Cortex of kidney (tissue), 1 donor: ENCODE results near the gene SCNN1A.

Experiments
- DNase-seq: peaks from one replicate; lab custom pipeline; 2025; lab: John Stamatoyannopoulos, UW

SCNN1A gene

DNA sequence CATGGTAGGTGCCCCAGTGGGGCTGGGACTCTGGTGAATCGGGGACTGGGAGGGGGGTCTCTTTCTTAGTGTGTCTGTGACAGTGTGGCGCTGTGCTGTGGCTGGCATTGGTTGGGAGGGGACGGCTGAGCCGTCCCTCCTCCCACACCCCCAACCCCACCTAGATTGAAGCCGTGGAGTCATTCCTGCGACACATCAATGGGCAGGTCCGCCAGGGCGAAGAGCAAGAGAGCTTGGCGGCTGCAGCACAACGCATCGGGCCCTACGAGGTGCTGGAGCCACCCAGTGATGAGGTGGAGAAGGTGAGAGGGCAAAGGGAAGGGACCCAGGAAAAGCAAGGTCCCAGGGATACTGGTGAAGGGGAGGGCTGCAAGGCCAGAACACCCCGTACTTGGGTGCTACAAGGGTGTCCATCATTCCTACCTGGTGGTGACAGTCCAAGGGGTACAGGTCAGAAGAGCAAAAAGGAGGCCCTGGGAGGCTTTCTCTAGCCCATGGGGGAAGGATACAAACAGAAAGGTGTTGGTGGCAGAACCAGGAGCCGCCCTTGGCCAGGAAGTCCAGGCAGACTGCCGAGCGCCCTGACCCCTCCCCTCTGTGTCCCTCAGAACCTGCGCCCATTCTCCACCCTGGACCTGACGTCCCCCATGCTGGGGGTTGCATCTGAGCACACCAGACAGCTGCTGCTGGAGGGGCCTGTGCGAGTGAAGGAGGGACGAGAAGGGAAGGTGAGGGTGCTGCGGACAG, 57.5 kb downstream of the SCNN1A start:
- no peak for DNase-seq

DNA sequence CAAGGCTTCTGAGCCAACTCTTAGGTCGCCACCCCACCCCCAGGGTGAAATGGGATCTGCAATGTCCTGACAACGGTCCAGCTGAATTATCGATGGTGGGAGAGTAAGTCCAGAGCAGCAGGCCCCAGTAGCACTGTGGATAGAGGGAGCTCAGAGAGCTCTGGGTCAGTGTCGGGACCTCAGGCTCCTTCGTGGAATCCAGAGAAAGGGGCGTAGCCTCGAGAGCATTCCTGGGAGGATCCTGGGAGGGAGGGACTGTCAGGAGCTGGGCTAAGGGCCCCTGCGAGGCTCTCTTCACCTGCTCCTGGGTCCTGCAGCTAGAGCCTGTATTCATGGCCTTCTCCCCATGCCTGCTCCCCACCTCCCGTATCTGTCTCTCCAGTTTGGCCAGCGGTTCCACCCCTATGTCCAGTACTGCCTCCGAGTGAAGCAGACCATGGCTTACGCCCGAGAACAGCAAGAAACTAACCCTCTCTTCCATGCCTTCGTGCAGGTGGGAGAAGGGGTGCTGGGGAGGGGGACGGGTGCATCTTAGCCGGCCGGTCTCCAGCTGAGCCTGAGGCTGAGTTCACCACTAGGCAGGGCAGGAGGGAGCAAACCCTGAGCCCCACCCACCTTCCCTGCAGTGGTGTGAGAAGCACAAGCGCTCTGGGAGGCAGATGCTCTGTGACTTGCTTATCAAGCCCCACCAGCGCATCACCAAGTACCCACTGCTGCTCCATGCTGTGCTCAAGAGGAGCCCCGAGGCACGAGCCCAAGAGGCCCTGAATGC, 58.3 kb downstream of the SCNN1A start:
- DNase-seq: no peak

DNA sequence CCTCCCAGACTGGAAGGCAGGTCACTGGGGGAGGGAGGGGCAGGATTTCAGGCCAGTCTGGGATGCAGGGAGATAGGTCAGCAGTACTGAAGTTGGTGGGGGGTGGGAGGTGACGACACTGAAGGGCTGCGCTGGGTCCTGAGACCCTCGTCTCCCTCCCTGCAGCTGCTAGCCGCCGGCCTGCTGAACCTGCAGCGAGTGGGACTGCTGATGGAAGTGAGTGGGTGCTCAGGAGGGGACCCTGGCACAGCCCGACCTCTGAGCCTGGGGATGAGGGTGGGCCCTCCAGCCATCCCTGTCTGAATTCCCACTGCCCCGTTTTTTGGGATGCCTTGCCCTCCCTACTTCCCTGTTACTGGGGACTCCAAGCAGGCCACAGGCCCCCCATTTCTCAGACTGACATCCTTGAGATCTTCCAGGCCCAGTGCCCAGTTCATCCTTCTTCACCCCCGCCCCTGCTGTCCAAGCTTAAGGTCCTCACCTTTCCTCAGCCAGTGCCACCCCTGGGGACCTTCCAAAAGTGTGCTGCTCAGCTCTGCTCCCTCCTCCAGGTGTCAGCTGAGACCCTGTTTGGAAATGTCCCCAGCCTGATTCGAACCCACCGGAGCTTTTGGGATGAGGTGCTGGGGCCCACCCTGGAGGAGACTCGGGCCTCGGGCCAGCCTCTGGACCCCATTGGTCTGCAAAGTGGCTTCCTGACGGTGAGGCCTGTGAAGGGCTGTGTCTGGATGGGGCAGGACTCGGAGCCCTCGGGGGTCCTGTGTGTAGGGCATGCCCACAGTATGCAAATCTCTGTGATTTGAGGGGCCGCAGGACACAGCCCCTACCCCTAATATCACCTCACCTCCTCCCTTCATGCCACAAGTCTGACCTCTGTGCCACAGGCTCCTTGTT, 59.4 kb downstream of the SCNN1A start:
- no peak for DNase-seq

- DNase-seq: no peak
These were observed 60.2 kb downstream of the SCNN1A start for GRCh38 chr12:6315184-6315583.

- no peak for DNase-seq
These were observed 60.6 kb downstream of the SCNN1A start for GRCh38 chr12:6314776-6315175.

- no peak for DNase-seq
These were observed 61.9 kb downstream of the SCNN1A start for GRCh38 chr12:6313326-6313940.

- DNase-seq: no peak
These were observed 62.6 kb downstream of the SCNN1A start for GRCh38 chr12:6312529-6313325.

DNA sequence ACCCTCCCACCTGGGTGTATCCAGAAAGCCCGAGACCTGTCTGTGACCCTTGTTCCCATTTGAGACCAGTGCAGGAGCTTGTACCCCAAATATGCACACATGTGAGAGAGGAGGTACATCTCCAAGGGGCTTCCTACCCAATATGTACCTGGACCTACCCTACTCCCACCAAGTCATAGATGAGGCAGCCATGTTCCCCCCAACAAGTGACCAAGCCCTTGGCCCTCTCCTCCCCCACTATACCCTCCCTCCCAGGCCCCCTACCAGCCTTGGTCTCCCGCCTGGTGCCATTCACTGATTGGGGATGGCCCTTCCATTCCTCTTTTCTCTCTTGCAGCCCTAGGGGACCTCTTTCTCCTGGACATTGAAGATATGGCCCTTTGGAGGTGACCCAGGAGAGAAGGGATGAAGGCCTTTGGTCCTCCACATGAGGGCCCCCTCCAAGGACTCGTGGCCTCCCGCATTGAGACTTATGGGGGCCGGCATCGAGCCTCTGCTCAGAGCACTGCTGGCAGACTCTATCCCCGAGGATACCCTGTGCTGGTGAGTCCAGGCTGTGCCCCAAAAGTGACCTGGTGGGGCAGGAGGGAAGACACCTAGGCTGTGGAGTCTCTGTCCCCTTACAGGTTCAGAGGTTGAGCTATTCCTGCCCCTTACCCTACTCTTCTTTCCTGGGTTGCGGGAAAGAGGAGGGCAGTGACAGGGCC, 63.4 kb downstream of the SCNN1A start:
- no peak for DNase-seq

GRCh38 chr12:6310771-6311610, 64.4 kb downstream of the SCNN1A start:
- DNase-seq: no peak

DNA sequence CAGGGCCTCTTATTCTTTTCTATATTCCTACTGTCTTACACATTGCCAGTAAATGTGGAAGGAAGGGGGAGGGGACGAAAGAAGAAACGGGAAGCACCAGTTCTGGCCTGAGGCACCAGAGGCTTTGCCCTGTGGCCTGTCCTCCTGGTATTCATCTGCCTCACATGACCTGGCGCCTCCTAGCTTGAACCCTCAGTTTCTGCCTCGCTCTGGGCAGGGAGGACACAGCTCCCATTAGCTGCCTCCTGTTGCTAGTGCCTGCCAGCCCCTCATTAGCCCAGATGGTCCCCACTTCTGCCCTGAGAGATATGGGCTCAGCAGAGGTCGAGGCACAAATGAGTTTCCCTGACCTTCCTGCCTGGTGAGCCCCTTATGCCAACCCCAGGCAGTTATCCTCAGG, 67.8 kb downstream of the SCNN1A start:
- no peak for DNase-seq

DNA sequence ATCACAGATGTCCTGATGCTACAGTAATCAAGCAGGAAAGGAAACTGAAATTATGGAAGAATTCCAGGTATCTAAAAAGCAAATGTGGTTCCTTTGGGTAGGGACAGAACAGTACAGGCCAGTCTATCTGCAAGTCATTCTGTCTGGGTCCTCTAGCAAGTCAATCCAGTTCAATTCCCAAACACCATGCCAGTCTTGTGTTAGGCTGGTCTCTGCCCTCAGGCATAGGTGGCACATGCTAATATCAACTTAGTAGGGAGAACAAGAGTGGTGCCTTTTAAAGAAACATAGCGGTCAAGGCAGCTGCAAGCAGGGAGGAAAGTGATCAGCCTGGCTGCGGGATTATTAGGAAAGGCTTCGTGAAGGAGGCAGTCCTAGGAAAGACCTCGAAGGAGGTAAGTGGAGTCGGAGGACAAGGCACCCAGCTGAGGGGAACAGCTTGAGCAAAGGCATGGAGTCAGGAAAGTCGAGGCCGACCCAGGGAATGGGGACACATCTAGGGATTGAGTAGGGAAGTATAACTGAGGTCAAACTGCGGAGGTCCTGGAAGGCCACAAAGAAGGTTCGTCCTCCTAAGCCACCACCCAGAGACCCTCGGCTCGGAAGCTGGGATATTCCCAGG, 68.7 kb downstream of the SCNN1A start:
- DNase-seq: no peak

- no peak for DNase-seq
These were observed 69.2 kb downstream of the SCNN1A start for GRCh38 chr12:6306151-6306550.

DNA sequence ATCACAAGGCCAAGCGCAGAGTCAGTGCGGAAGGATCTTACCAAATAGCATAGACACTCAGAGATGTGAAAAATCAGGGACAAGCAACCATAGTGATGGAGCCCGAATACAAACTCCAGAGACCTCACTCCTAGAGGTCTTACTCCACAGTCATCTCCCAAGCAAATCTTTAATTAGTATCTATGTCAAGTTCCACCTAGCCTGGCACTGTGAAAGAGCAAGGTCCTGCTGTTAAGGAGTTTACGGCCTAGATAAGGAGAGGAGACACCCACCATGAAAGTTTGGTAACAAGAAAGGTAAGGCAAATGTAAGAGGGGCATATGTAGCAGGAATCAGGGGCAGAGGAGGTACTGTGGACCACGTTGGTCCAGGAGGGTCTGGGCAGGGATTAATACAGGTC, 72.3 kb downstream of the SCNN1A start:
- no peak for DNase-seq

DNA sequence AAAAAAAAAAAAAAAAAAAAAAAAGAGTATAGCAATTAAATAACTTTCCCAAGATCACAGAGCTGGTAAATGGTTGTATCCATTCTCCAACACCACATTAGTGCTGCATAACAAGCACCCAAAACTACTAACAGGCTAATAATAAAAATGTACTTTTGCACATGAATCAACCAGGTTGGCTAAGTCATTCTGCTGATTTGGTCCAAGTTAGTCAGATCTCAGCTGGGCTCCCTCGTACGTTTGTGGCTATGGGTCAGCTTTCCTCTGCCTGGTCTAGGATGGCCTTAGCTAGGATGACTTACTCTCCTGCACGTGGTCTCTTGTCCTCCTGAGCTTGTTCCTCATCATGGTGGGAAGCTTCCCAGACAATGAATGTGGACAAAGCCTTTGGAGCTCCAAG, 72.7 kb downstream of the SCNN1A start:
- DNase-seq: no peak

- no peak for DNase-seq
These were observed 73.6 kb downstream of the SCNN1A start for GRCh38 chr12:6301721-6302120.

DNA sequence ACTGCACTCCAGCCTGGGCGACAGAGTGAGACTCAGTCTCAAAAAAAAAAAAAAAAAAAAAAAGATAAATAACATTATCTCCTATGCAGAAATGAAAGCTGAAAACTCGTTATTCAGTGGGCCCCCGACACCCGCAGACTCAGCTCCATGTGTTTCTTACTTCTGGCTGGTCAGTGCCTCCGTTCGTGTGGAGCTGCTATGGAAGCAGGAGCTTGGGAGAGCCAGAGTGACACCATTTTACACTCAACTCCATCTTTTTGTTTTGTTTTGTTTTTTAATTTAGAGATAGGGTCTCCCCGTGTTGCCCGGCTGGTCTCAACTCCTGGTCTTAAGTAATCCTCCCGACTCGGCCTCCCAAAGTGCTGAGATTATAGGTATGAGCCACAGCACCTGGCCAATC, 78.2 kb downstream of the SCNN1A start:
- DNase-seq: no peak
